SK-N-SH (cell line): ENCODE measurements around the gene CFHR5. TPM values are rescaled to one million over a fixed set of nuclear protein-coding genes. Genes with fewer than 3 reads are reported as not detected.

Experiments
- CTCF ChIA-PET: fragments of 300-600, 350-600 bp; formaldehyde crosslinking; extraction: SDS; loops from one replicate; lab custom pipeline; 2021; lab: Yijun Ruan, JAX
- POLR2A ChIA-PET: fragments of 350-600 bp; sonication (Branson Sonifier 250); formaldehyde crosslinking; extraction: SDS; loops from one replicate; lab custom pipeline; 2020; ENCODE audit warnings: antibody characterized with exemption, inconsistent platforms; lab: Yijun Ruan, JAX
- DNase-seq: peaks from one replicate; pipeline ENCODE4 v3.0.0; 2012
- H2AFZ ChIP-seq: fragments of 200-600 bp; sonication (generic); 2 replicates; pipeline ENCODE4 v1.8.1; 2016; ENCODE audit warnings: antibody characterized with exemption, mild to moderate bottlenecking, low read depth
- H3F3A ChIP-seq: fragments of 200-600 bp; sonication (generic); replicated peaks from 2 replicates; pipeline ENCODE3; 2016; ENCODE audit warnings: antibody characterized with exemption, mild to moderate bottlenecking; ENCODE audit not compliant: insufficient read depth
- H3K27ac ChIP-seq, 2 experiments: fragments of 200-500 bp in 1 of 2; fragments of 200-600 bp in 1 of 2; sonication (Bioruptor generic) in 1 of 2; sonication (generic), shearing (Covaris generic) in 1 of 2; 2 replicates each; pipeline versions ENCODE4 v1.5.1 to v1.6.1; 2014 to 2016; ENCODE audit warnings: low read depth in 2 of 2, inconsistent platforms in 1 of 2, low read length in 1 of 2, mild to moderate bottlenecking in 1 of 2, mixed read lengths in 1 of 2
- H3K27me3 ChIP-seq: fragments of 200-600 bp; sonication (generic), shearing (Covaris generic); 2 replicates; pipeline ENCODE4 v1.6.1; 2016; ENCODE audit warnings: mixed run types; ENCODE audit not compliant: insufficient read depth
- H3K36me3 ChIP-seq, 2 experiments: fragments of 200-500 bp in 1 of 2; fragments of 200-600 bp in 1 of 2; sonication (Bioruptor generic) in 1 of 2; sonication (generic) in 1 of 2; replicated peaks in 1 of 2; 2 replicates each; pipeline versions ENCODE3 to v1.5.1; 2014 to 2016; ENCODE audit warnings: low read length in 1 of 2, mild to moderate bottlenecking in 1 of 2; ENCODE audit not compliant: insufficient read depth in 2 of 2, control insufficient read depth in 1 of 2
- H3K4me1 ChIP-seq, 2 experiments: fragments of 200-500 bp in 1 of 2; fragments of 200-600 bp in 1 of 2; sonication (Bioruptor generic) in 1 of 2; sonication (generic), shearing (Covaris generic) in 1 of 2; 2 replicates each; pipeline versions ENCODE4 v1.5.1 to v1.6.1; 2014 to 2016; ENCODE audit warnings: low read depth in 1 of 2, low read length in 1 of 2, mixed run types in 1 of 2; ENCODE audit not compliant: insufficient read depth in 2 of 2, control insufficient read depth in 1 of 2
- H3K4me2 ChIP-seq: fragments of 200-600 bp; sonication (generic), shearing (Covaris generic); 2 replicates; pipeline ENCODE4 v1.6.1; 2017; ENCODE audit warnings: mixed run types
- H3K4me3 ChIP-seq, 2 experiments: fragments of 200-500 bp in 1 of 2; fragments of 200-600 bp in 1 of 2; sonication (Bioruptor generic) in 1 of 2; sonication (generic), shearing (Covaris generic) in 1 of 2; 2 replicates each; pipeline versions ENCODE4 v1.5.1 to v1.8.1; 2014 to 2016; ENCODE audit warnings: low read depth in 2 of 2, inconsistent platforms in 1 of 2, low read length in 1 of 2, mild to moderate bottlenecking in 1 of 2, mixed read lengths in 1 of 2, moderate library complexity in 1 of 2
- H3K79me2 ChIP-seq: fragments of 200-600 bp; sonication (generic); 2 replicates; pipeline ENCODE4 v1.8.1; 2017; ENCODE audit warnings: mild to moderate bottlenecking; ENCODE audit not compliant: insufficient read depth
- H3K9ac ChIP-seq: fragments of 200-600 bp; sonication (generic); 2 replicates; pipeline ENCODE4 v1.6.1; 2017; ENCODE audit warnings: mixed run types
- H3K9me2 ChIP-seq: fragments of 200-600 bp; sonication (generic); 2 replicates; pipeline ENCODE4 v1.6.1; 2017; ENCODE audit warnings: mixed run types
- H3K9me3 ChIP-seq: fragments of 200-600 bp; sonication (generic); 2 replicates; pipeline ENCODE4 v1.6.1; 2017; ENCODE audit warnings: mixed run types, mild to moderate bottlenecking, moderate library complexity
- H4K20me1 ChIP-seq: fragments of 200-600 bp; sonication (generic); 2 replicates; pipeline ENCODE4 v1.6.1; 2017; ENCODE audit warnings: mild to moderate bottlenecking, mixed run types; ENCODE audit not compliant: insufficient read depth
- ELF1 ChIP-seq: IDR thresholded peaks from 2 replicates; pipeline ENCODE4 v1.4.0; 2012
- EP300 ChIP-seq, 2 experiments: IDR thresholded peaks; 2 replicates each; pipeline versions ENCODE4 v1.4.0 to v1.6.1; 2012; ENCODE audit warnings: borderline replicate concordance in 1 of 2, low read depth in 1 of 2, low read length in 1 of 2
- EZH2phosphoT487 ChIP-seq: fragments of 200-600 bp; sonication (generic); IDR thresholded peaks from 2 replicates; pipeline ENCODE4 v1.6.1; 2017; ENCODE audit warnings: low read depth, mixed run types, mild to moderate bottlenecking, antibody characterized with exemption, moderate library complexity, borderline replicate concordance
- FOXM1 ChIP-seq: IDR thresholded peaks from 2 replicates; pipeline ENCODE4 v1.4.0; 2012; ENCODE audit warnings: low read depth, mild to moderate bottlenecking
- GABPA ChIP-seq: IDR thresholded peaks from 2 replicates; pipeline ENCODE4 v1.4.0; 2012; ENCODE audit warnings: low read depth, mild to moderate bottlenecking
- GATA2 ChIP-seq: sonication (generic); formaldehyde crosslinking; IDR thresholded peaks from 2 replicates; pipeline ENCODE4 v1.5.0; 2020; ENCODE audit warnings: mild to moderate bottlenecking, missing genetic modification reagents
- NFIC ChIP-seq: IDR thresholded peaks from 2 replicates; pipeline ENCODE4 v1.4.0; 2012; ENCODE audit warnings: borderline replicate concordance
- NRF1 ChIP-seq: IDR thresholded peaks from 2 replicates; pipeline ENCODE4 v1.6.1; 2012; ENCODE audit warnings: low read depth, mild to moderate bottlenecking, low read length
- POLR2AphosphoS5 ChIP-seq: IDR thresholded peaks from 2 replicates; pipeline ENCODE4 v1.6.1; 2012; ENCODE audit warnings: low read depth, low read length
- RXRA ChIP-seq: IDR thresholded peaks from 2 replicates; pipeline ENCODE4 v1.4.0; 2012; ENCODE audit warnings: low read depth, mild to moderate bottlenecking, borderline replicate concordance
- SMC3 ChIP-seq: IDR thresholded peaks from 2 replicates; pipeline ENCODE4 v1.6.1; 2012; ENCODE audit warnings: low read depth, low read length, improper control_type of control experiment
- TAF1 ChIP-seq: IDR thresholded peaks from 2 replicates; pipeline ENCODE4 v1.6.1; 2012; ENCODE audit warnings: low read depth, mild to moderate bottlenecking, low read length, moderate library complexity, borderline replicate concordance
- TCF12 ChIP-seq: IDR thresholded peaks from 2 replicates; pipeline ENCODE4 v1.4.0; 2012
- TEAD4 ChIP-seq: IDR thresholded peaks from 2 replicates; pipeline ENCODE4 v1.4.0; 2012; ENCODE audit warnings: mild to moderate bottlenecking, borderline replicate concordance; ENCODE audit not compliant: insufficient read depth
- USF1 ChIP-seq: IDR thresholded peaks from 2 replicates; pipeline ENCODE4 v1.4.0; 2012; ENCODE audit warnings: low read depth, borderline replicate concordance
- YY1 ChIP-seq: IDR thresholded peaks from 2 replicates; pipeline ENCODE4 v1.4.0; 2012; ENCODE audit warnings: low read depth, mild to moderate bottlenecking
- ZBTB33 ChIP-seq: IDR thresholded peaks from 2 replicates; pipeline ENCODE4 v1.4.0; 2012; ENCODE audit warnings: low read depth, borderline replicate concordance
- WGBS: methylation state at CpG from one replicate; pipeline ENCODE4 v1.1.6; 2017; ENCODE audit warnings: low lambda C conversion rate; 5-methylcytosine and 5-hydroxymethylcytosine counted together
- polyA plus RNA-seq, 3 experiments: library from polyadenylated mRNA; depleted of rRNA; stranded (reverse); fragments of >200 nt; gene quantifications; 2 replicates each; pipeline ENCODE4 v1.2.3, GENCODE V29; 2012

Gene CFHR5
- polyA plus RNA-seq, 1 of the 3 experiments (the other 2 are of a cell fraction), result not detected

DNA sequence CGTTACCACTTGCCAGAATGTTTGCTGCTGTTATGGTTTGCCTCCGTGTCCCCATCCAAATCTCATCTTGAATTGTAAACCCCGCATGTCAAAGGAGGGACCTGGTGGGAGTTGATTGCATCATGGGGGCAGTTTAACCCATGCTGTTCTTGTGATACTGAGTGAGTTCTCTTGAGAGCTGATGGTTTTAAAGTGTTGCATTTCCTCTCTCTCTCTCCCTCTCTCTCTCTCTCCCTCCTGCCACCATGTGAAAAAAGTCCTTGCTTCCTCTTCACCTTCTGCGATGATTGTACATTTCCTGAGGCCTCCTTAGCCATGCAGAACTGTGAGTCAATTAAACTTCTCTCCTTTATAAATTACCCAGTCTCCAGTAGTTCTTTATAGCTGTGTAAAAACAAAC lies 44.4 kb downstream of the CFHR5 start (continued):
- TF ChIP-seq SMC3 (no peak), TCF12 (no peak), TEAD4 (no peak), FOXM1 (no peak), TAF1 (no peak), EP300 (IDR thresholded peaks at IDR 0.05; ENCODE audit: borderline replicate concordance in 1 of 2, low read depth in 1 of 2, low read length in 1 of 2) (no peak), NFIC (no peak), GATA2 (no peak), EZH2phosphoT487 (no peak), ELF1 (no peak)
- TF ChIP-seq, all 33 proteins: peak for 0

- Histone ChIP-seq H3K4me1 (no peaks in the 10 kb centered on the region), H3K4me3 (no peak overlapping the region), H3K9ac (no peak overlapping the region), H2AFZ (no peak overlapping the region), H3K79me2 (no peaks in the 10 kb centered on the region), H3K9me3 (peaks cover 6% of the 10 kb centered on the region; the same call in 1 of the 2 replicates), H3K27ac (no peak overlapping the region), H3K9me2 (no peaks in the 10 kb centered on the region; the same call in 1 of the 2 replicates), H3K36me3 (no peaks in the 10 kb centered on the region), H3K4me2 (no peak overlapping the region), H3K27me3 (no peaks in the 10 kb centered on the region), H4K20me1 (no peaks in the 10 kb centered on the region), H3F3A (no peaks in the 10 kb centered on the region)
- CTCF ChIA-PET, result no interaction called here
- POLR2A ChIA-PET, result no interaction called here
- no peak for TF ChIP-seq ELF1
- no peak for TF ChIP-seq TEAD4
- no peak for TF ChIP-seq POLR2AphosphoS5
- TF ChIP-seq ZBTB33, result no peak
- no peak for DNase-seq
- WGBS, result 48% methylated on average over 1 of the region's 1 CpG
Observed at GRCh38 chr1:197024460-197024859, 47.1 kb downstream of the CFHR5 start.

GRCh38 chr1:197027359-197027758 lies 50.0 kb downstream of the CFHR5 start:
- no peak overlapping the region for H3K9ac ChIP-seq
- no peaks in the 10 kb centered on the region for H3K4me1 ChIP-seq
- no peak overlapping the region for H3K4me3 ChIP-seq
- no peaks in the 10 kb centered on the region for H3K27me3 ChIP-seq
- no peaks in the 10 kb centered on the region for H3K79me2 ChIP-seq
- ChIA-PET CTCF (interaction anchor here (0.6 to 1.0 kb wide), 2 partner anchors 21 to 334 kb away, joined by 3 read pairs; no protein-coding TSS in a partner anchor), POLR2A (no interaction called here)
- peaks cover 12% of the 10 kb centered on the region for H3F3A ChIP-seq
- H3K9me3 ChIP-seq, result peaks cover 6% of the 10 kb centered on the region; the same call in 1 of the 2 replicates
- no peak for DNase-seq
- H4K20me1 ChIP-seq, result no peaks in the 10 kb centered on the region
- no peak for TF ChIP-seq EP300 (IDR thresholded peaks at IDR 0.05; ENCODE audit: borderline replicate concordance in 1 of 2, low read depth in 1 of 2, low read length in 1 of 2)
- TF ChIP-seq NRF1, result no peak
- TF ChIP-seq GABPA, result no peak
- no peak for TF ChIP-seq USF1
- no peak for TF ChIP-seq TCF12
- TF ChIP-seq RXRA, result no peak
- no peak for TF ChIP-seq TEAD4
- TF ChIP-seq YY1, result no peak
- no peak for TF ChIP-seq GATA2
- no peak for TF ChIP-seq POLR2AphosphoS5
- H3K27ac ChIP-seq, result no peak overlapping the region
- H3K9me2 ChIP-seq, result no peaks in the 10 kb centered on the region; the same call in 1 of the 2 replicates
- H3K36me3 ChIP-seq, result no peaks in the 10 kb centered on the region
- H3K4me2 ChIP-seq, result no peak overlapping the region
- WGBS, result 74% methylated on average over 6 of the region's 6 CpGs
- no peak overlapping the region for H2AFZ ChIP-seq
